NCI-H345 (cell line): ENCODE data around the gene ODF2.
"Not testable (repeated sequence)": the region's sequence is repeated elsewhere in the genome, so short reads cannot be mapped to it uniquely, and the experiment has no call there.

Source experiments
- DNase-seq: peaks from one replicate; lab custom pipeline; 2025; lab: John Stamatoyannopoulos, UW

ODF2 gene

GRCh38 chr9:128424268-128424780 is 31.5 kb upstream of the ODF2 start:
- DNase-seq: no peak

DNA sequence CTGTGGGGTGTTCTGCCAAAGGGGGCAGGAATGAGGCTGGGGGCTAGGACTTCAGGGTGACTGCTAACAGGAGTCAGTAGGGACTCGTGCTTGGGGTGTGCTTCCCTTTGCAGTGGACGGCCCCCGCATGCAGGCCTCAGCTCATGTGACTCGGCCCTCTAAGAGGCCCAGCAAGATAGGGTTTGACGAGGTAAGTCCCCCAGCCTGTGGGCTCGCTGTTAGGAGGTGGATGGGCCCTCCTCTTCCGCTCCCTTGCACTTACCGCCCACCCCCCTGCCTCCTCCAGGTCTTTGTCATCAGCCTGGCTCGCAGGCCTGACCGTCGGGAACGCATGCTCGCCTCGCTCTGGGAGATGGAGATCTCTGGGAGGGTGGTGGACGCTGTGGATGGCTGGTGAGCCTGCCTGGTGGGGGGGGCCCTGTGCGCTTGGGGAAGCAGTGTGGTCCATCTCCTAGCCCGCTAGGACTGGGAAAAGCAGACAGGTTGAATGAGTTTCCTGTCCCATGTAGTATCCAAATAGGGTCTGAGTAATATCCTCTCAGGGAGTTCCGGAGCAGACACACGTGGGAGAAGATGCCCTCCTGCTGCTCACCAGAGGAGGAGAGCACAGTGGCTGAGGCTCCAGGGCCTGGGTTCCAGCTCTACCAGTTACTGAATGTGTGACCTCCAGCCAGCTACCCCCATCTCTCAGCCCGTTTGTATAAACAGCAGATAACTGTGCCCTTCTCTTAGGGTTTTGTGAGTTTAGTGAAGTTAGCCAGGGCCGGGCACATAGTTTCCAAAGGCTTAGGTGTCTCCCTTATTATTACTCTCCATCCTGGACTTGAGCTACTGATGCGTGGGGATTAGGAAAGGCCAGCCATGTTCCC is 26.9 kb upstream of the ODF2 start:
- no peak for DNase-seq

DNA sequence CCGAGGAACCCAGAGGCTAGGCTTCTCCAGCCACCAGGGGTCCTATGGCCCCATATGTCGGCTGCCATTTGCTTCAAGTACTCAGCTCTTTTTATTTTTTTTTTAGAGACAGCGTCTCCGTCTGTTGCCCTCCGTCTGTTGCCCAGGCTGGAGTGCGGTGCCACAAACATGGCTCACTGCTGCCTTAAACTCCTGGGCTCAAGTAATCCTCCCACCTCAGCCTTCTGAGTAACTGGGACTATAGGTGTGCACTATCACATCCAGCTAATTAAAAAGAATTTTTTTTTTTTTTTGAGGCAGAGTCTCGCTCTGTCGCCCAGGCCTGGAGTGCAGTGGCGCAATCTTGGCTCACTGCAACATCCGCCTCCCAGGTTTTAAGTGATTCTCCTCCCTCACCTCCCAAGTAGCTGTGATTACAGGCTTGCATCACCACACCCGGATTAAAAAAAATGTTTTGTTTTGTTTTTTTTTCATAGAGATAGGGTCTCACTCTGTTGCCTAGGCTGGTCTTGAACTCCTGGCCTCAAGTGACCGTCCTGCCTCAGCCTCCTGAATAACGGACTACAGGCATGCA is 26.2 kb upstream of the ODF2 start:
- no peak for DNase-seq

- no peak for DNase-seq
These were observed 24.6 kb upstream of the ODF2 start for GRCh38 chr9:128431207-128431606.

DNA sequence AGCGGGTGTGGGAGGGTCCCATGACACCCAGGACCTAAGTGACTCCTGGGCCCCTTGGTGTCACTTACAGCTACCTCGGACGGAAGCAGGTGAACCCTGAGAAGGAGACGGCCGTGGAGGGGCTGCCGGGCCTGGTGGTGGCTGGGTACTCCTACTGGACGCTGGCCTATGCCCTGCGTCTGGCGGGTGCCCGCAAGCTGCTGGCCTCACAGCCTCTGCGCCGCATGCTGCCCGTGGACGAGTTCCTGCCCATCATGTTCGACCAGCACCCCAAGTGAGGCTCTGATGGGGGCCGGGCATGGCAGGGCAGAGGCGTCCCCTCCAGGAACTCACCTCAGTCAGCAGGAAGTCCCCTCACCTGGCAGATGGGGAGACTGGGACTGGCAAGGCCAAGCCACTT is 21.5 kb upstream of the ODF2 start:
- DNase-seq: no peak

- no peak for DNase-seq
These were observed 20.2 kb upstream of the ODF2 start for GRCh38 chr9:128435611-128436010.

DNA sequence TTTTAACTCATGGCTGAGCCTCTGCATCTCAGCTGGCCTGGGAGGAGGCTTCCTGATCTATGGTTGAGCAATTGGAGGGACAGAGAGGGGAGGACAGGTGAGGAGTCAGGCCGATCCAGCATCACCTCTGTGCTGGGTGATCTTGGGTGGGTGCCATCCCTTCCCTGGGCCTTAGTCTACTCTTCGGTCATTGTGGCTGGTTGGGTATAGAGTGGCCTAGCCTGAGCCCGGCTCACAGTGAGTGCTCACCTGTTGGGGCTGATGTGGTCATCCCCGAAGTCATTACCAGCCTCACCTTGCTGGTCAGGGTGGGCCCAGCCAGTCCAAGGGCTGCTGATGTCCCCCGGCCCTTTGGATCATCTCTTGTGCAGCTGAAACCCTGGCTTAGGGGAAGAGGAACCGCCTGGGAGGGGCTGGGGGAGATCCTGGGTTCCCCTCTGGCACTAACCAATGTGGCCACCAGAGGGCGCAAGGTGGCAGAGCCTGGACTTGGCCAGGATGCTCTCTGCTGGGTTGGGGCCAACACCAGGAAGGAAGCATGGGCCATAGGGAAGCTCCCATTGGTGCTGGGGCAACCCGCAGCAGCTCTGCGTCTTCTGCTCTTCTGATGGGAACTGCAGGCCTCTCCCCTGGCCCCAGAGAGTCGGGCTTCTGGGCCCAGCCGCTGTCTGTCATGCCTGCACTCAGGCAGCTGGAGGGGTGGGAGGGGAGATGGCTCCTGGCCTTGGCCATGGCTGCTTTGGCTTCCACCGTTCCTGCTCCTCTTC is 17.3 kb upstream of the ODF2 start:
- peak; percentile 72 for DNase-seq

GRCh38 chr9:128439273-128439672 is 16.5 kb upstream of the ODF2 start:
- DNase-seq: no peak

DNA sequence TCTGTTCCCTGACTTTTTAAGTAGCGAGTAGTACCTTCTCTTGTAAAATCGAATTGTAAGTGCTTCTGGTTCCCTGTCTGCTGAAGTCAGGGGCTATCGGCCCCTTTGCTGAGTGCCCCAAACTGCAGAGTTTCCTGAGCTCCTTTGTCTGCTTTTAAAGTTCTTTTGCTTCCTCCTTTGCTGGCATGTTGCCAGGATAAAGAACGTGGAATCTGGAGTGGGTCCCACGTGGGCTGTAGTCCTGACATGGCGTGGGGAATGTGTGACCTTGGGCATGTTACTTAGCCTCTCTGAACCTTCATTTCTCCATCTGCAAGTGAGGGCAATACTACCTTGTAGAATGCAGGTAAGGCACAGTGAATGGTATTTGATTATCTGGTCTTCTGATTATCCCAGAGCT is 13.7 kb upstream of the ODF2 start:
- DNase-seq: no peak

DNA sequence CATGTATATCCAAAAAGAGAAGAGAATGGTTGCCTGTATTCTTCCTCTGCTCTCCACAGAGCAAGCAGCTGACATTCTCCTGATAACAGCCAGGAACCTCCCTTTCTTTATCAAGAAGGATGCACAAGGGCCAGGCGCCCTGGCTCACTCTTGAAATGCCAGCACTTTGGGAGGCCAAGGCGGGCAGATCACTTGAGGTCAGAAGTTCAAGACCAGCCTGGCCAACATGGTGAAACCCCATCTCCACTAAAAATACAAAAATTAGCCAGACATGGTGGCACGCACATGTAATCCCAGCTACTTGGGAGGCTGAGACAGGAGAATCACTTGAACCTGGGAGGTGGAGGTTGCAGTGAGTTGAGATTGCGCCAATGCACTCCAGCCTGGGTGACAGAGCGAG is 9.3 kb upstream of the ODF2 start:
- not testable (repeated sequence) for DNase-seq

- DNase-seq: no peak
These were observed 7.1 kb upstream of the ODF2 start for GRCh38 chr9:128448746-128449145.

DNA sequence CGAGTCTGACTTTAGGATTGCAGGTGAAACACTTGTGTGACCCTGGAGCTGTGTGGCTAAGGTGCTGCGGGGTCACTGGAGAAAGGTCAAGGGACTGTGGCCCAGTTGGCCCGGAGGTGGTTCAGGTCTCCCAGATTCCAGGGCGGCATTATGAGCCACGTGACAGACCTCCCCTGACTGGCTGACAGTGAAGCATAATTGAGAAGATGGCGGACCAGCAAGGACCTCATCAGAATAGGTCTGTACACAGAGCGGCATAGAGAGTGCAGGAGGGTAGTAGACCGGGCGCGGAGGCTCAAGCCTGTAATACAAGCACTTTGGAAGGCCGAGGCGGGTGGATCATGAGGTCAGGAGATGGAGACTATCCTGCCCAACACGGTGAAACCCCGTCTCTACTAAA is 815 bp upstream of the ODF2 start:
- peak; percentile 53 for DNase-seq

GRCh38 chr9:128456613-128457061 is 831 bp downstream of the ODF2 start:
- peak; percentile 75 for DNase-seq

DNA sequence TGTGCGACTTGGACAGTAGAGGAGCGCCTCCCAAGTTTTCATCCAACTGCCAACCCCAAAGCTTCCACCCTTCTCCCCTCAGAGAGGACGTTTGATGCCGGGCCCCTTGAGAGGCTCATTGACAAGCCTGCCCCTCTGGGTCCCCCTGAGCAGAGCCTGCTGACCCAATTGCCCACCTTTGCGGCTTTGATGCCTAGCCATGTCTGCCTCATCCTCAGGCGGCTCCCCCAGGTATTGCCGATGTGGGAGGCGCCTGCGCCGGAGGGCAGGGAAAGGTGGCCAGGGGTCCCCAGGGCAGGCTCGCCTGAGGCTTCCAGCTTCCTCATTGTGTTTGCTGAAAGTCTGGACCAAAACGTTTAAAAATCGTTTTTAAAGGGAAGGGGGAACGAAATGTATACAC is 1.4 kb downstream of the ODF2 start:
- no peak for DNase-seq

DNA sequence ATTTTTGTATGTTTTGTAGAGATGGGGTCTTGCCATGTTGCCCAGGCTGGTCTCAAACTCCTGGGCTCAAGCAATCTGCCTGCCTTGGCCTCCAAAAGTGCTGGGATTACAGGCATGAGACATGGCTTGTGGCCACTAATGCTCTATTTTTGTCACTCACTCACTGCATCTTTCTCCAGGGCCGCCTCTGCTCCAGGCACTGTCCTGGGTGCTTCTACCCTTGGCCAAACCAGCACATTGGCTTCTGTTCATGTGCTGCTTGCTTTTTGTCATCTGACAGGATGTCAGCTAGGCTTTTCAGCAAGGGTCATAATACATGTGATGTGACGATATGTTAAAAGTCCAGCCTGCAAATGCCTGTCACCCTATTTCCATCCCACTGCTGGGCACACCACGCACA is 3.2 kb downstream of the ODF2 start:
- no peak for DNase-seq

- no peak for DNase-seq
These were observed 13.3 kb downstream of the ODF2 start for GRCh38 chr9:128469070-128469469.

DNA sequence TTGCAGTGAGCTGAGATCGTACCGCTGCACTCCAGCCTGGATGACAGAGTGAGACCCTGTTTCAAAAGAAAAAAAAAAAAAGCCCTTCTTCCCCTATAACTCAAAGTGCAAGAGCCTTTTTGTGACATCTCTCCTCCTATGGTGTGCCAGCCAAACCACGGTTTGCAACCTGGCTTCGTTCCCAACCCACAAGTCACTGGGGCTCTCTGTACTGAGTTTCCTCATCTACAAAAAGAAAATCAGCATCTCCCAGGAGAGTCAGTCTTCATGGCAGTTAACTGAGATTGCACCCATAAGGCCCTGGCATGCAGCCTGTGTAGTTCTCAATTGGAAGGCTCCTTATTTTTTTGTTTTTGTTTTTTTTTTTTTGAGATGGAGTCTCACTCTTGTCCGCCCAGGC is 14.8 kb downstream of the ODF2 start:
- no peak for DNase-seq

DNA sequence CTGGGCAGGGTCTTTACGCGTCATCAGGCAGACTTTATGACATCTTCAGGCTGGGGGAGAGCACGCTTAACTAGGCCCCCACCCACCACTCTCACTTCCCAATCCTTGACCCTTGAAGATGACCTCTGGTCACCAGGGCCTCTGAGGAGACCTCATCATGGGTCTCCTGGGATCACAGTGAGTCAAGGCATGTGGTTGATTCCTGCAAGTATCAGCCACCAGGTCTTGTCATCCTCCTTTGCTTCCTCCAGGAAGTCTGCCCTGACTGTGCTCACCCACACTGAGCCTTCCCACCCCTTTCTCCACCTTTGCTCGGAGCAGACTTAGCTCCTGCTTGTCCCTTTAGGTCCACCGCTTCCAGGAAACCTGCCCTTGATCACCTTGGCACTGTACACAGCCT is 17.3 kb downstream of the ODF2 start:
- no peak for DNase-seq

GRCh38 chr9:128475867-128476266 is 20.1 kb downstream of the ODF2 start:
- DNase-seq: no peak

- no peak for DNase-seq
These were observed 23.5 kb downstream of the ODF2 start for GRCh38 chr9:128479262-128479661.

- DNase-seq: no peak
These were observed 25.8 kb downstream of the ODF2 start for GRCh38 chr9:128481561-128481960.

DNA sequence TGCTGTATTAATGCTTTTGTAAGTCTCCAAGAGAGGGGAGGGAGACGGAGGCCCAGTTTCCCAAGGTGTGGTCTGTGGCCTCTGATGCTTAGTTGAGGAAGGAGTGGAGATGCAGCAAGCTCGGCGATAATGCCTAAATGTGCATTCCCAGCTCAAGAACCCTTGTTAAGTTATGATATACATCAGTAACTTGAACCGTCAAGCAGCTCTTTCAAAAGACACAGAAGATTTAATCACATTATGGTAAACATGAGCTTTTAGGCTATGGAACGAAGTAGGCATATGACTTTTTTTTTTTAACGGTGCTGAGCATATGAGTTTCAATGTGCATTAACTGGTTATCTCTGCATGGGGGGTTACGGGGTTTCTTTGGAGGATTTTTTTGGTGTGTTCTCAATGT is 26.4 kb downstream of the ODF2 start:
- DNase-seq: no peak
